Myocyte (in vitro differentiated cells): Measurements from ENCODE around the gene RILPL1. TPM values are rescaled to one million over a fixed set of nuclear protein-coding genes. Genes with fewer than 3 reads are reported as not detected.
"Not testable (repeated sequence)": the region's sequence is repeated elsewhere in the genome, so short reads cannot be mapped to it uniquely, and the experiment has no call there.

Source experiments
- DNase-seq: peaks from one replicate; pipeline ENCODE4 v3.0.0-alpha.2; 2012; ENCODE audit warnings: low read depth
- total RNA-seq: library from RNA; depleted of rRNA; stranded (reverse); fragments of >200 nt; gene quantifications from 2 replicates; pipeline ENCODE4 v1.2.3, GENCODE V29; 2014

Gene RILPL1
- total RNA-seq, 1 donor from 2014 or later: 43.4 TPM

- no peak for DNase-seq
Measured at GRCh38 chr12:123498126-123498825, 35.2 kb downstream of the RILPL1 start.

DNA sequence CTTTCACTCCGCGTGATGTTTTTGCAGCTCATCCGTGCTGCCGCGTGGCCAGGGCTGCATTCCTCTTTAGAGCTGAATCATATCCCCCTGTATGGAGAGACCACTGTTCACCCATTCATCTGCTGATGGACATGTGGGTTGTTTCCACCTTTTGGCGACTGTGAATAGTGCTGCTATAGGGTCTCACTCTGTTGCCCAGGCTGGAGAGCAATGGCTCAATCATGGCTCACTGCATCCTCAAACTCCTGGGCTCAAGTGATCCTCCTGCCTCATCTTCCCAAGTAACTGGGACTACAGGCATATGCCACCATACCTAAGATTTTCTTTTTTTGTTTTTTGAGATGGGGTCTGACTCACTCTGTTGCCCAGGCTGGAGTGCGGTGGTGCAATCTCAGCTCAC is 36.5 kb downstream of the RILPL1 start:
- no peak for DNase-seq

DNA sequence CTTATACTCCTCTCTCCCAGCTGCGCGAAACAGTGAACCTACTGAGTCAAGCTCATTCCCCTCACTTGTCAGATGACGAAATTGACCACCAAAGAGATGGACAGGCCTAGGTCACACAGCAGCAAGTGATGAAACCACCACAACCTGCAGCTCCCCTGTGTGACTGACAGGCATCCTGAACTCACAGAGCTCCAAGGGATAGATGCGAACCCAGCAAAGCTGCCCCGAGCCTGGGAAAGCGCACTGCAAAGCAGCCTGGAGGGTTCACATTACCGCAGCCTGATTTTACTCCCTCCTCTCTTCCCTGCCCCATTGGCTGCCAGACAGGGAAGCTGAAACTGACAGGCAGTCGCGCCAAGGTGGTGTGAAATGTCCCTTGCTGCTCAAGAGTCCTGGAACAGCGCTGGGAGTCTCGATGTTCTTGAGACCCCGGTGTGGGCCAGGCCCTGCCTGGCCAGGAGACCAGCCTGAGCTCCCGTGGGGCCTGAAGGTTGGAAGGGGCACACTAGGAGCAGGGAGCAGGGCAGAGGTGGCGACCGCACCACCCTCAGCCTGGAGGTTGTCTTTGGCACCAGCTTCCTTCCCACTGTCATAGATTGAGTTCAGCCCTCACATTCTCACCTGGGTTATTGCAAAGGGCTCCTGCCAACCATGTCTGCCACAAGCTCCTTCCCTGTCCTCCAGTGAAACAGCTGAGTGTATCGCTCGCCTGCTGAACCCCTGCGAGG is 39.2 kb downstream of the RILPL1 start:
- no peak for DNase-seq

DNA sequence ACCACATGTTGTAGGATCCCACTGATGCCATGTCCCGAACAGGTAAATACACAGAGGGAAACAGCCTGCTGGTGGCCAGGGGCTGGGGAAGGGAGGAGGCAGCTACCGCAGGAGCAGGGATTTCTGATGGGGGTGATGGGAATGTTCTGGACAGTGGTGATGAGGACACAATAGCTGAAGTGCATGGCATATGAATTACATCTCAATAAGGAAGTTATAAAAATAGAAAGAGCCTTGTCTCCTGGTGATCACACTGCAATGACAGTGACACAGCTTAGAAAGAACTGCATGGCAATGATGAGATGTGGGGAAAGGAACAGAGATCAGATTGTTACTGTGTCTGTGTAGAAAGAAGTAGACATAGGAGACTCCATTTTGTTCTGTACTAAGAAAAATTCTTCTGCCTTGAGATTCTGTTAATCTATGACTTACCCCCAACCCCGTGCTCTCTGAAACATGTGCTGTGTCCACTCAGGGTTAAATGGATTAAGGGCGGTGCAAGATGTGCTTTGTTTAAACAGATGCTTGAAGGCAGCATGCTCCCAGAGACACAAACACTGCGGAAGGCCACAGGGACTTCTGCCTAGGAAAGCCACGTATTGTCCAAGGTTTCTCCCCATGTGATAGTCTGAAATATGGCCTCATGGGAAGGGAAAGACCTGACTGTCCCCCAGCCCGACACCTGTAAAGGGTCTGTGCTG is 41.0 kb downstream of the RILPL1 start:
- peak; percentile 32 for DNase-seq

DNA sequence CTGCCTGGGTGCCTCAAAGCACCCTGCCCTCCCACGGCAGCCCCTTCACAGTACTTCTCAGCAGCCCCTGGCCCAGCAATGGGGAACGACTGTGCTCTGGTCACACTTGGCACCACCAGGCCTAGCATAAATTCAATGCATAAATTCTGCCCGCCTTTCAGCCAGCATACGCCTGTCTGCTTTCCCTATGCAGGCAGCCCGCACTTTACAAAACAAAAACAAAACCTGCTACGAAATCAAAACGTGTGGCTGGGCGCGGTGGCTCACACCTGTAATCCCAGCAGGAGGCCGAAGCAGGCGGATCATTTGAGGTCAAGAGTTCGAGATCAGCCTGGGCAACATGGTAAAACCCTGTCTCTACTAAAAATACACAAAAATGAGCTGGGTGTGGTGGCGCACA is 42.0 kb downstream of the RILPL1 start:
- DNase-seq: no peak

- peak; percentile 63 for DNase-seq
Measured at GRCh38 chr12:123491056-123491455, 42.5 kb downstream of the RILPL1 start.

DNA sequence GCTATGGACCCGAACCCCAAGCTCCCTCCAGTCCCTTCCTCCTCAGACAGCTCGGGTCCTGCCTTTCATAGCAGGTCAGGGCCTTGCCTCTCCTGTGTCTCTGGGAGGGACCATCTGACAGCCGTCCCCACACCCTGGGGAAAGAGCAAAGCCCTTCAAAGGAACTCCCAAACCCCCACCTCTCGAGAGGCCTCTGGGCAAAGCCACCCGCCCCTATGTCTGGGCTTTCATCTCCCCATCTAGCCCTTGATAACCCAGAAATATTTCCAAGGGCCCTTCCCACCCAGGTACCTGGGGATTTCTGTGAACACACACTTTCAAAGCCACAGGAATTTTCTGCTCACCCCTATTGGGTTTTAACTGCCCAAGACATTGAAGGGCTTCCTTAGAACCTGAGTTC is 43.4 kb downstream of the RILPL1 start:
- no peak for DNase-seq

DNA sequence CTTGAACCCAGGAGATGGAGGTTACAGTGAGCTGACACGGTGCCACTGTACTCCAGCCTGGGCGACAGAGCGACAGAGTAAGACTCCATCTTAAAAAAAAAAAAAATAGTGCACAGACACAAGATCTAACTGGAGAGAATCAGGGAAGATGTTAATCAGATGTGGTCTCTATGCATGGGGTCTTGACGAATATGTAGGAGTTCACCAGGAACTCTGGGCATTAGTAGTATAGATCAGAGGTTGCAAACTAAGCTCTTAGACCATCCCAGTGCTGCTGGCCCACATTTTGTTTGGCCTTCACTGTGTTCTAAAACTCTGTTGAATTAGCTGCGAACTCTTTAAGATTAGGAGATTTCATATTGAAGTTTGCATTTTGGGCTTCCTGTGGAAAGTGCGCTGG is 43.9 kb downstream of the RILPL1 start:
- DNase-seq: no peak

GRCh38 chr12:123488539-123489230 is 44.8 kb downstream of the RILPL1 start:
- peak; percentile 33 for DNase-seq

GRCh38 chr12:123487428-123487827 is 46.1 kb downstream of the RILPL1 start:
- DNase-seq: no peak

DNA sequence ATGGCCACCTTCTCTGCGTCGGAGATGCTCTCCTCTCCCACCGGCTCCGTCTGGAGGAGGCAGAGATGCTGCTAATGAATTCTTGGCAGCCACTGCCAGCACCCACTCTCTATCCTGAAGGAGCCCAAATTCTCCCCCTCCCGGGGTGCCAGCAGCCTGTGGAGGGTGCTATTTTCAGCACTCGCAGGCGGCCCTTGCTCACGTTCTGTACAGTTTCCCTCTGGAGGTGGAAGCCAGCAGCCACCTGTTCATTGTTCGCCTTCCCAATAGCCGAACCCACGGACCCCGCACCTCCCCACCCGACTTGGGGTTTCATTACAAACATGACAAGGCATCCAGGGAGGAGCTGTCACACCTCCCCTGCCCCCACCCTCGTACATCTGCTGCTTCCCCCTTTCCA is 47.8 kb downstream of the RILPL1 start:
- peak; percentile 74 for DNase-seq

DNA sequence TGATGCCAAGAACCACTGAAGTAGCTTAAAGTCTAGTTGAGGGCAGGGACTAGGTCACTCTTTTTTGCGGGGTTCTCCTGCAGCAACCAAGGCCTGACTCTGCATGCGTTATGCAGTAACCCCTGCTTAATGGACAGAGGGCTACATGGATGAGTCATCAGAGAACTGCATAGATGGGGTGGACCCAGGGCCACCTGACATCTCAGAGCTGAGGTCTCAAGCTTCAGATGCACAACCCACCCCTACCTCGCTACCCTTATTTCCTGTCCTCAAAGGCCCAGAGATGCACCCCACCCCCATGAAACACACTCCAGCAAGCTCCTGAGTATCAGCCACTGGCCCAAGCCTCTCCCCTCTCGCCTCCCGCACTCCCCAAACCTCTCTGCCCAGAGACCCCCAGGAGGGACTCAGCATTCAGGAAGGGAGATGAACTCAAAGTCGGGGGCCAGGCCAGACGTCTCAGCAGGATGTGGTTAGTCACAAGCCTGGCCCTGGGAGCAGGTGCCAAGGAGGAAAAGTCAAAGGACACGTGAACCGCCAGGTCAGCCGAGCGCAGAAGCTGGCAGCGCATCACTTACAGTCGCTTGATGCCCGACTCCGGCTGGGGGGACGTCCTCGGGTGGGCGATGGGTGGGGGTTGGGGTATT is 49.8 kb downstream of the RILPL1 start:
- no peak for DNase-seq

DNA sequence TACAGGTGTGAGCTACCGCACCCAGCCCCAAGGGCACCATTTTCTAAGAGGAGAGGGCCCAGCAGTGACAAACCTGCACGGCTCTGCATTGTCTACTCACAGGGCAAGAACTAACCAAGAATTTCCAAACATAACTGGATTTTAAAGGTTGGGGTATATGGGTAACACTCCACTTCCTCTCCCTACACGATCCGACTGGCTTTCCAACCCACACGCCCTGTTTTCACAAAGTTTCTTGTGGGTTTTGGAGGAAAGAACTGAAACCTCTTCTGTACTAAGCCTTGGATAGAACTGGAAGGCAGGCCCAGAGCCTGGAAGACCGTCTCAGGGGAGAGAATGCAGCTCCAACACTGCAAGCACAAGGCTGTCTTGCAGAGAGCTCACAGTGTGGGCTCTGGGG is 50.6 kb downstream of the RILPL1 start:
- no peak for DNase-seq

DNA sequence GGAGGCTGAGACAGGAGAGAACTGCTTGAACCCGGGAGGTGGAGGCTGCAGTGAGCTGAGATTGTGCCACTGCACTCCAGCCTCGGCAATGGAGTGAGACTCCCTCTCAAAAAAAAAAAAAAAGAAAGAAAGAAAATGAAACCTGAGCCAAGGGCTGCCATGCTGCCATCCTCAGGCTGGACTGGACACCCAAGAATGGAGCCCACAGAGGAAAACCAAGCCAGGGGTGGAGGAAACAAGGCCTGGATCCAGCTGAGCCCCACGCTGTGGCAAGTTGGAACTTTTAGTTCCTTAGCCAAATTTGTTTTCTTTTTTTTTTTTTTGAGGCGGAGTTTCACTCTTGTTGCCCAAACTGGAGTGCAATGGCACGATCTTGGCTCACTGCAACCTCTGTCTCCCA is 52.3 kb downstream of the RILPL1 start:
- not testable (repeated sequence) for DNase-seq

GRCh38 chr12:123479442-123480180 is 53.9 kb downstream of the RILPL1 start:
- peak; percentile 55 for DNase-seq

- DNase-seq: peak; percentile 98
Measured at GRCh38 chr12:123478762-123479161, 54.8 kb downstream of the RILPL1 start.

GRCh38 chr12:123478069-123478468 is 55.5 kb downstream of the RILPL1 start:
- no peak for DNase-seq

DNA sequence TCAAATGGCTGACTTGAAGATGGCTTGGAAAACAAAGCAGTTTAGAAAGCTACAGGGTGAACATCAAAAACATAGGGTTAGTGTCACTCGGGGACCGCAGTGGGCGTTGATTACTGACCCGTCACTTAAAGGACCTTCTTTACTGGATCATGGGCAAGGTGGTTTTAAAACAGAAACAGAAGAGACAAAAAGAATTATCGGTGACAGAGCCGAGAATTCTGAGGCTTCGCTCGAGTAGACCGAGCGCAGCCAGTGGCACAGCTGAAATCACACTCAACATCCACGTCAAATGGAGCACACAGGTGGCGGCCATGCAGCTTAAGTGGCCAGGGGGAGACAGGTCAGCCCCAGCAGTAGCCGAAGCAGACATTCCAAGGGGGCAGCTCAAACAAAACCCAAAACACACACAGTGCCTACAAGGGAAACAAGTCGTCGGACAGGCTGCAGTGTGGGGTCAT is 58.2 kb downstream of the RILPL1 start:
- no peak for DNase-seq

GRCh38 chr12:123474485-123475245 is 58.9 kb downstream of the RILPL1 start:
- DNase-seq: no peak

DNA sequence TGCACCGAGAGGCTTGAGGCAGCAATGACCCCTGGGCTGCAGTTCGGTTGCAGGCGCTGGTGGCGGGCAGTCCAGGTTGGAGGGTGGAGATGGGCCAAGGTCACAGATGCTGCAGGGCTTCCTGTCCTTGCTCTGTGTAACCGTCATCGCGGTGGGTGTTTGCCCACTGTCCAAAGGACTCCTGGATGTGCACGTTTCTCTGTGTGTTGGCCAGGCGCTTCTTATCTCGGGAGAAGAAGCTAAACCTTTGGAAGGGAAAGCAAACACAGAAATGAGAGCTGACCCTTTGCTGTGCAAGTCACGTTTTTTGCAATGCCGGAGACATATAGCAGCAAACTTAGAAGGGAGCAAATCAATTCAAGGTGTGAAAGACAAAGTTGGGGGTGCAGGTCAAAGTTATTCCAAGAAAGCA is 61.1 kb downstream of the RILPL1 start:
- no peak for DNase-seq
